GM20431 (cell line): ENCODE results near the gene CDC25A.
"Not testable (repeated sequence)": the region's sequence is repeated elsewhere in the genome, so short reads cannot be mapped to it uniquely, and the experiment has no call there.

Source experiments
- in situ Hi-C: fragments of 300-500 bp; cut with MseI, MboI; formaldehyde crosslinking; loops from one replicate; pipeline ENCODE4 v1.15.0; 2020; ENCODE audit warnings: low sequenced_read_pairs; ENCODE audit not compliant: unreplicated experiment

The CDC25A gene

GRCh38 chr3:48118928-48119327 lies 69.3 kb downstream of the CDC25A start:
- in situ Hi-C loops: no loop called here

- in situ Hi-C loops: no loop called here
Observed at GRCh38 chr3:48118322-48118721, 69.9 kb downstream of the CDC25A start.

GRCh38 chr3:48112813-48113212 lies 75.4 kb downstream of the CDC25A start:
- in situ Hi-C loops: no loop called here

GRCh38 chr3:48112108-48112791 lies 76.0 kb downstream of the CDC25A start:
- in situ Hi-C loops: not testable (repeated sequence)

GRCh38 chr3:48110463-48110862 lies 77.8 kb downstream of the CDC25A start:
- in situ Hi-C loops: no loop called here

- in situ Hi-C loops: no loop called here
Observed at GRCh38 chr3:48107227-48107626, 81.0 kb downstream of the CDC25A start.
